Activated CD8-positive, alpha-beta memory T cell treated with anti-CD3 and anti-CD28 coated beads, Interleukin-2, amount 50 U/mL, for 24 hours (primary cell): ENCODE measurements around the gene SMURF1.
"Not testable (repeated sequence)": the region's sequence is repeated elsewhere in the genome, so short reads cannot be mapped to it uniquely, and the experiment has no call there.

Source experiments
- DNase-seq: peaks from one replicate; pipeline ENCODE4 v3.0.0-alpha.2; 2020; ENCODE audit errors: extremely low read depth

Gene SMURF1

GRCh38 chr7:99143853-99144672, at the start of gene SMURF1:
Gene SMURF1 (minus strand): TSS chr7:99144108. CDS start chr7:99143780, 328 bp downstream.
- no peak for DNase-seq

GRCh38 chr7:99191869-99192596, 48.1 kb upstream of the SMURF1 start:
- DNase-seq = no peak

GRCh38 chr7:99190359-99191009, 46.6 kb upstream of the SMURF1 start:
- DNase-seq = no peak

- no peak for DNase-seq
Observed at GRCh38 chr7:99189222-99189621, 45.3 kb upstream of the SMURF1 start.

GRCh38 chr7:99188221-99188620, 44.3 kb upstream of the SMURF1 start:
- no peak for DNase-seq

GRCh38 chr7:99184532-99185218, 40.8 kb upstream of the SMURF1 start:
- DNase-seq = no peak

GRCh38 chr7:99180067-99180650, 36.3 kb upstream of the SMURF1 start:
- DNase-seq = no peak

GRCh38 chr7:99177165-99177564, 33.3 kb upstream of the SMURF1 start:
- no peak for DNase-seq

GRCh38 chr7:99173787-99174186, 29.9 kb upstream of the SMURF1 start:
- DNase-seq = no peak

- no peak for DNase-seq
Observed at GRCh38 chr7:99171731-99172130, 27.8 kb upstream of the SMURF1 start.

- no peak for DNase-seq
Observed at GRCh38 chr7:99170730-99171074, 26.8 kb upstream of the SMURF1 start.

- no peak for DNase-seq
Observed at GRCh38 chr7:99170065-99170729, 26.3 kb upstream of the SMURF1 start.

- no peak for DNase-seq
Observed at GRCh38 chr7:99167072-99167471, 23.2 kb upstream of the SMURF1 start.

GRCh38 chr7:99165816-99166215, 21.9 kb upstream of the SMURF1 start:
- DNase-seq = no peak

GRCh38 chr7:99163669-99164068, 19.8 kb upstream of the SMURF1 start:
- not testable (repeated sequence) for DNase-seq

GRCh38 chr7:99156649-99157048, 12.7 kb upstream of the SMURF1 start:
- no peak for DNase-seq

- DNase-seq = no peak
Observed at GRCh38 chr7:99155211-99155610, 11.3 kb upstream of the SMURF1 start.

- DNase-seq = no peak
Observed at GRCh38 chr7:99146979-99147378, 3.1 kb upstream of the SMURF1 start.

- no peak for DNase-seq
Observed at GRCh38 chr7:99143521-99143852, 421 bp downstream of the SMURF1 start.

- peak; percentile 74 for DNase-seq
Observed at GRCh38 chr7:99142727-99143520, 984 bp downstream of the SMURF1 start.
